HG03378 (cell line): ENCODE measurements around the gene NDUFAB1.
"Not testable (repeated sequence)": the region's sequence is repeated elsewhere in the genome, so short reads cannot be mapped to it uniquely, and the experiment has no call there.

Experiments used
- ATAC-seq: cut with Tn5 transposase; IDR thresholded peaks from one replicate; pipeline ENCODE4 v1.9.1; 2021; ENCODE audit warnings: mild to moderate bottlenecking, moderate library complexity; ENCODE audit not compliant: unreplicated experiment

Gene NDUFAB1

DNA sequence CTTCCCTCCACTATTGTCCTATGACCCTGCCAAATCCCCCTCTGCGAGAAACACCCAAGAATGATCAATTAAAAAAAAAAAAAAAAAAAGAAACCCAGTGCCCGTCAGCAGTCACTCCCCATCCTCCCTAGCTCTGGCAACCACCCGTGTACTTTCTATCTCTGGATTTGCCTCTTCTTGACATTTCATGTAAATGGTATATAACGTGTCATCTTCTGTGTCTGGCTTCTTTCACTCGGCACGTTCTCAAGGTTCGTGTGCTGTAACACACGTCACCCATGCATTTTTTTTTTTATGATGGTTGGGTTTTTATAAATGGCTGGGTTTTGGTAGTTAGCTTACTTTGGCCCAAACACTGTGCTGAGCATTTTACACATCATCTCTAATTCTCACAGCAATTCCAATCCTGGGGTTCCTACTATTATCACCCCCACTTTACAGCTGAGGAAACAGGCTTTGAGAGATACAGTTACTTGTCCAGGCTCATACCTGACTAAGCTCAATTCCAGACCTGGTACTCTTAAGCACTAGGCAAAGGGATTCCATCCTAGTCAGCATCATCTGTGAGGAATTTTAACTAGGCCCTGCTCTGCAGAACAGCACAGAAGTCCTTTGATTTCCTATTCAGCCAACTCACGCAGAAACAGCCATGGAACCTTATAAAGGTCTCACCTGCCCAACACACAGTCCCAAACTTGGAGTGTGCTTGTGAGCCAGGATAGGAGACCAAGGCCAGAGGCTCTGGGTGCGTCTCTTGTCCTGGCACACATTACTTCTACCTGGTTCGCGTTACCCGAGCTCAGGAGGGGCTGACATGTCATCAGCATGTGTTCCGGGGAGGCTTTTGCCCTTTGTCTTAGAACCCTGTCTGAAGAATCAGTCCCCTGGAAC lies 11.7 kb downstream of the NDUFAB1 start:
- no peak for ATAC-seq

- not testable (repeated sequence) for ATAC-seq
Observed at GRCh38 chr16:23583271-23583670, 12.8 kb downstream of the NDUFAB1 start.

DNA sequence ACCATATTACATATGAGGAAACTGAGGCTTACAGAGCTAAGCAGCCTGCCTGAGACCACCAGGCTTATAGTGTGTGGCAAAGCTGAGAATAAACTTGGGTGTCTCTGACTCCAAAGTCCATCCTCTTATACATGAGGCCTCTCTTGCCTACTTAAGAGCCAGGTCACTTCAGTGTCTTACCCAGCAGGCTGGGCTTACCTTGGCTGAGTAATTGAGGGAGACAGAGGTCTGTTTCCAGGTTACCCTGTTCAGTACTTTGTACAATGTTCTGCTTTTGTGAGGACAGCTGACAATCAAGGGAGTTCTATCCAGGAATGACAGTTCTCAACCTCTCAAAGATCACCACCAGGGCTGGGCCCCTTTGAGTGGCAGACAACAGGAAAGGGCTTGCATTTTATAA lies 14.4 kb downstream of the NDUFAB1 start:
- no peak for ATAC-seq

GRCh38 chr16:23580391-23580790 lies 15.7 kb downstream of the NDUFAB1 start:
- ATAC-seq = no peak

DNA sequence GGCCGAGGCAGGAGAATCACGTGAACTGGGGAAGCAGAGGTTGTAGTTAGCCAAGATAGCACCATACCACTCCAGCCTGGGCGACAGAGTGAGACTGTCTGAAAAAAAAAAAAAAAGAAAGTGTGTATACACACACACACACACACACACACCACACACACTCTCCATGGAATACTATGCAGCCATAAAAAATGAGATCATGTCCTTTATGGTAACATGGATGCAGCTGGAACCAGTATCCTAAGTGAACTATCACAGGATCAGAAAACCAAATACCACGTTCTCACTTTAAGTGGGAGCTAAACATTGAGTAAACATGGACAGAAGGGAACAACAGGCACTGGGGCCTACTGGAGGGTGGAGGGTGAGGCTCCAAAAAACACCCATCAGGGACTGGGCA lies 16.7 kb downstream of the NDUFAB1 start:
- no peak for ATAC-seq

- ATAC-seq = no peak
Observed at GRCh38 chr16:23578101-23578830, 17.9 kb downstream of the NDUFAB1 start.

GRCh38 chr16:23577493-23577892 lies 18.6 kb downstream of the NDUFAB1 start:
- no peak for ATAC-seq

- ATAC-seq = no peak
Observed at GRCh38 chr16:23575834-23576233, 20.3 kb downstream of the NDUFAB1 start.

- no peak for ATAC-seq
Observed at GRCh38 chr16:23573817-23574216, 22.3 kb downstream of the NDUFAB1 start.

- ATAC-seq = no peak
Observed at GRCh38 chr16:23572394-23572793, 23.7 kb downstream of the NDUFAB1 start.

- ATAC-seq = no peak
Observed at GRCh38 chr16:23571895-23572294, 24.2 kb downstream of the NDUFAB1 start.

DNA sequence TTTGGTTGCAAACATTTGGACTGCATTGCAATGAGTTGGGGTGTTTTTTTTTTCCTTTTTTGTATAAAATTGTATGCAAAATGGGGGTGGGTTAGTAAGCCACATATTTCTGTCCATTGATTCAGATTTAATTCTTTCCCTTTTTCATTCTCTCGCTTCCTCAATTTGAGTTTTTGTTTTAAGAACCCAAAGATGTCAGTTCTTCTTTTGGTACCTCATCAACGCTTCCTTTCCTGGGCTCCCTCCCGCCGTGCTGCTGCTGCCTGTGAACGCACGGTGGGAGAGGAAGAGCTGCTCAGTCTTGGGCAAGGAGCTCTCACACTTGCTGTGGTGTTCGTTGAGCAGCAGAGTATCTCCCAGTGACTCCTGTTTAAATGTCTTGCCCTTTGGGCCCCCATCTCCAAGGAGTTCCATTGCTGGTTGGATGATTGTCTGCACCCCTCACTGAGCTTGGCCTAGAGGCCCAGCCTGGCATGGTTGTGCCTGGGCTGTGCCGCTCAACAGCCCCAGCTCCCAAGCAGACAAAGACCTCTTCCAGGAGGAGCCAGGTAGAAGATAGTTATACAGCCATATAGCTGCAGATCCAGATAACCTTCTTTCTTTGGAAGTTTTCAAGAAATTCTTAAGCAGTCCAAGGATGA lies 25.0 kb downstream of the NDUFAB1 start:
- ATAC-seq = no peak

GRCh38 chr16:23567602-23568001 lies 28.5 kb downstream of the NDUFAB1 start:
- no peak for ATAC-seq

DNA sequence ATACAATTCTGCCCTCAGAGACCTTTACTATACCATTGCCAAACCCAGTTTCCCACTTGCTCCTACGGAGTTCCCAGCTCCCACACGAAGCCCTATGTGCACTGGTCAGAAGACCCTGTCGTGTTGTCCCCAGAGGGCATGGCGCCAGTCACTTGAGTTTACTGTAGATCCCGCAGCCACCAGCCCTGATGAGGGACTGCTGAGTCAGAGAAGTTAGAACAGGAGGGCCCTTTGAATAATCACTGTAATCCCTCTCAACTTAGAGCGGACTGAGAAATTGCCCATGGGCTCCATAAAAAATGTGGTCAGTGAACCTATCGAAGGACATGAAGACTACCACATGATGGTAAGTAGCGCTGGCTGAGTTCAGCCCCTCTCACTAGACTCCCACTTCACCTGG lies 29.4 kb downstream of the NDUFAB1 start:
- ATAC-seq = no peak

GRCh38 chr16:23564575-23565363 lies 31.3 kb downstream of the NDUFAB1 start:
- no peak for ATAC-seq

DNA sequence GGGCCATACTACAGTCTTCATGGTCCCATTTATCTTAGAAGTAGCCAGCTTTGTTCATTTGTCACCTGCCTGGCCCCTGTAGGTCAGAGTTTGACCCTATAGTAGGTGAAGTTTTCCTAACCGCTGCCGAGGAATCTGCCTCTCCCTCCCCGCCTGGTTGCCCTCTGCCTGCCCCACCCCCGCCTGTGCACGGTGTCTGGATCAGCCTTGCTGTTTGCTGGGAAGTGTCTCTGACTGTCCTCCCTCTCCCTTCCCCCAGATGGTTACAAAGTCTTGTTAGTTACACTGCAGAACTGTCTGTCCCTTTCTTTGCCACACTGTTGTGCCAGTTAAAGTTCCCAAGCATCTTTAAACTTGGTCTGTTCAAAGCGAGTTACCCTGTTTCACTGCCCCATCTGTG lies 32.9 kb downstream of the NDUFAB1 start:
- no peak for ATAC-seq

GRCh38 chr16:23562505-23562904 lies 33.6 kb downstream of the NDUFAB1 start:
- no peak for ATAC-seq

DNA sequence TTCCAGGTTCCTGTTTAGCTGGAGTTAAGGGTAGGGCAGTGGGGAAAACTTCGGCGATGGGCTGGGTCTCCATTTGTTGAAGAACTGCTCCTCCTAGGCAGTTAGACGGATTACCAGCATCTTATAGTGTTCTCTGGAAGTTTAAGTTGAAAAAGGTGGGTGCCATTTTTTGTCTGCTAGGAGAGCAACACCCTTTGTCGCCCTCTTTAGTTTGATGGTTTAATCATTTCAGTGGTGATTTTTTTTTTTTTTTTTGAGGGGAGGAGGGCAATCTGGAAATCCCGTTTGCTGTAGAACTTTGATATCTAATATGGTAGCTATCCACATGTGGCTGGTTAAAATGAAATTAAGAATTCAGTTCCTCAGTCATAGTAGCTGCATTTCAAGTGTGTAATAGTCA lies 34.5 kb downstream of the NDUFAB1 start:
- ATAC-seq = no peak

DNA sequence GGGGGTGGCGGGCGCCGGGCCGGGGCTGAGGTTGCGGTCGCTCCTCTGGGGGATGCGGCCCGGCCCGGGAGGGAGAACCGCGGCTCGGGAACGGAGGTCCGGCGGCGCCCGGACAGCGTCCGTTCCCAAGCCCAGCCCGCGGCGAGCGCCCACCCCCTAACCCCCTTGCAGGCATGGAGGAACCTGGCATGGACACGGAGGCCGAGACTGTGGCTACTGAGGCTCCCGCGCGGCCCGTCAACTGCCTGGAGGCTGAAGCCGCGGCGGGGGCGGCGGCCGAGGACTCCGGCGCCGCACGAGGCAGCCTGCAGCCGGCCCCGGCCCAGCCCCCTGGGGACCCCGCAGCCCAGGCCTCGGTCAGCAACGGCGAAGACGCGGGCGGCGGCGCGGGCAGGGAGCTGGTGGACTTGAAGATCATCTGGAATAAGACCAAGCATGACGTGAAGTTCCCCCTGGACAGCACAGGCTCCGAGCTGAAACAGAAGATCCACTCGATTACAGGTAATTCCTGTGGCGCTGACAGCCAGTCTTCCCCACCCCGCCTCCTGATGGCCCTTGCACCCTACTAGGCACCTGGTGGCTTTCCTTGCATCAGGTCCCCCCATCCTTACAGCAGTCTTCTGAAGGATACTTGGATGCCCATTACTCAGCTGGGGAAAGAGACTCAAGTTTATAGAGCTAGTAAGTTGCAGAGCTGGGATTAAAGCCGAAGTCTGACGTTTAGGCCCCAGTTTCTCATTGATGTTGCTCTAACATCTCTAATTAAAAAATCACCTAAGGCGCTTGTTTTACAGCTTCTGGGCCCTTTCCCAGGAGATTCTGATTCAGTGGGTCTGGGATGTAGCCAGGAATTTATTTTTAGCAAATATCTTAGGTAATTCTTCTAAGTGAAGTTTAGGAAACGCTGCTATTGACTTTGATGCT lies 38.1 kb downstream of the NDUFAB1 start:
- no peak for ATAC-seq
